Activated T-cell treated with anti-CD3 and anti-CD28 coated beads, Interleukin-2, amount 50 U/mL, for 24 hours (primary cell): Measurements from ENCODE around the gene ABHD4.
"Not testable (repeated sequence)": the region's sequence is repeated elsewhere in the genome, so short reads cannot be mapped to it uniquely, and the experiment has no call there.

Experiments
- DNase-seq: peaks from one replicate; pipeline ENCODE4 v3.0.0-alpha.2; 2020
- H3K27ac Mint-ChIP-seq: 2 replicates; pipeline ENCODE4 v1.8.0; 2020; ENCODE audit warnings: mild to moderate bottlenecking, mixed read lengths
- H3K27me3 Mint-ChIP-seq: 2 replicates; pipeline ENCODE4 v1.8.0; 2020; ENCODE audit warnings: mixed read lengths
- H3K36me3 Mint-ChIP-seq: 2 replicates; pipeline ENCODE4 v1.8.0; 2020; ENCODE audit warnings: low read depth, mixed read lengths
- H3K4me1 Mint-ChIP-seq: 2 replicates; pipeline ENCODE4 v1.8.0; 2020; ENCODE audit warnings: low read depth, mixed read lengths
- H3K4me3 Mint-ChIP-seq: 2 replicates; pipeline ENCODE4 v1.8.0; 2020; ENCODE audit warnings: mild to moderate bottlenecking, moderate library complexity, mixed read lengths
- H3K9me3 Mint-ChIP-seq: 2 replicates; pipeline ENCODE4 v1.8.0; 2020; ENCODE audit warnings: mixed read lengths

The ABHD4 gene

DNA sequence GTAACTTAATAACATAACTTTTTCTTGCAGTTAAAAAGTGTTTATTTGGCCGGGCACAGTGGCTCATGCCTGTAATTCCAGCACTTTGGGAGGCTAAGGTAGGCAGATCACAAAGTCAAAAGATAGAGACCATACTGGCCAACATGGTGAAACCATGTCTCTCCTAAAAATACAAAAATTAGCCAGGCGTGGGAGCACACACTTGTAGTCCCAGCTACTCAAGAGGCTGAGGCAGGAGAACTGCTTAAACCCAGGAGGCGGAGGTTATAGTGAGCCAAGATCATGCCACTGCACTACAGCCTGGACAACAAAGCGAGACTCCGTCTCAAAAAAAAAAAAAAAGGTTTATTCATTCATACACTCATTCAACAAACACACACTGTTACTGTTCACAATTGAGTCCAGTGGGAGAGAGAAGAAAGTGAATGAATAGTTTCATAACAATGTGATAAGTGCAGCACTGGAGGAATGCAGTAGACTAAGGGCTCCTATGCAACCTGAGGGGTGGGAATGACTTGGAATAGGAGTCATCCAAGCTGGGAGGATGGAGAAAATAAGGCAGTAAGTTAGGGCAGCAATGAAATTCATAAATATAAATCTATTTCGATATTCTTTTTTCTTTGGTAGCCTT, 28.9 kb upstream of the ABHD4 start:
- H3K4me1 Mint-ChIP-seq = peaks cover 79% of the 10 kb centered on the region
- H3K4me3 Mint-ChIP-seq = peak overlapping the region; percentile 82
- no peaks in the 10 kb centered on the region for H3K9me3 Mint-ChIP-seq
- H3K27ac Mint-ChIP-seq = peak overlapping the region; percentile 99
- H3K27me3 Mint-ChIP-seq = no peaks in the 10 kb centered on the region
- peaks cover 90% of the 10 kb centered on the region for H3K36me3 Mint-ChIP-seq
- no peak for DNase-seq

DNA sequence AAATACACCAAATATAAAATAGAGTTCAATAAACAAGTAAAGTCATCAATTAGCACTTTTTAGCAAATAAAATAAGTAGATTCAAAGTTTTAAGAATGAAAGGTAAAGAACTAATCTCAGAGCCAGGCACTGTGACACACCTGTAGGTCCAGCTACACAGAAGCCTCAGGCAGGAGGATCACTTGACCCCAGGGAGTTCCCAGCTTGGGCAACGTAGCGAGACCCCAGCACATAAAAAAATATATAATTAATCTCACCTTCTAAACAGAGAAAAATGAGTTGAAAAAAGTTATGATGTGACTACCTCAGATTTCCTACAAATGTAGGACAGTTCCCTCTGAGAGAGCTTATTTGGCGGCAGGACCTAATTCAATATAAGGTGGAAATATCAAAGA, 28.4 kb upstream of the ABHD4 start:
- H3K4me3 Mint-ChIP-seq = peak overlapping the region; percentile 82
- peaks cover 90% of the 10 kb centered on the region for H3K36me3 Mint-ChIP-seq
- no peaks in the 10 kb centered on the region for H3K9me3 Mint-ChIP-seq
- H3K4me1 Mint-ChIP-seq = peaks cover 79% of the 10 kb centered on the region
- no peak for DNase-seq
- no peaks in the 10 kb centered on the region for H3K27me3 Mint-ChIP-seq
- peak overlapping the region; percentile 99 for H3K27ac Mint-ChIP-seq

DNA sequence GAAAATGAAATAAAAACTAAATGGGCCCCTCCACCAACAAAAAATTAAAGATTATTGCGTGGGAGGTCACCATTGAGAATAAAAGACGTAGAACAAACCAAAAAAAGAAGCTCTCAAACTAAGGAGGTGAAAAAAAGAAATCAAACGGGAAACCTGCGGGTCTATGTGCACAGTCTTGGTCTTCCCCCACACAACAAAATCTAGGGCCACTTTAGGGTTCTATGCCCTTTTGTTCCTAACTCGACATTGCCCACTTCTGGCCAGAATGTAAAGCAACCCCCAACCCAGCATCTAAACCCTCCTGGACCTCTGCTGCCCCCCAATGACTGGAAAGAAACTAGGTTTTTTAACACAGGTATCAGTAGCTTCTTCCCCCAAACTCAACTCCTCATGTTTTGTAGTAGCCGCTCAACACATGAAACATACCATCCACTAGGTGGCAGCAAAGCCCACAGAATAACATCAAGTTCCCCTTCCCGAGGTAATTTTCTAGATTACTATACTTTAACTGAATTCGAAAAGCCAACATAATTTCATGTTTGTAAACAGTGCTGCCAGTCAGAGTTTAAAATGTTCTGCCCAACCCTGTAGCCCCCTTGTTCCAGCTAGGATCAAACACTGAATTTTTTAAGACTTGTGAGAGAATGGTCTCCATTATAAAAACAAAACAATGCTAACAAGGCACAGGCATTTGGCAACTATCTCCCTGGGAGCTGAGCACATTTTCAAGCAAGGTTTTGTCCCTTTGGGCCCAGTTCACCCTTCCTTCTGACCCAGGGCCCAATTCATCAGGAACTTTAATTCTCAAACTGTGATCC, 27.8 kb upstream of the ABHD4 start:
- H3K27ac Mint-ChIP-seq = peak overlapping the region; percentile 99
- no peaks in the 10 kb centered on the region for H3K9me3 Mint-ChIP-seq
- peaks cover 76% of the 10 kb centered on the region for H3K4me1 Mint-ChIP-seq
- peak; percentile 76 for DNase-seq
- peak overlapping the region; percentile 82 for H3K4me3 Mint-ChIP-seq
- H3K27me3 Mint-ChIP-seq = no peaks in the 10 kb centered on the region
- H3K36me3 Mint-ChIP-seq = peaks cover 90% of the 10 kb centered on the region

DNA sequence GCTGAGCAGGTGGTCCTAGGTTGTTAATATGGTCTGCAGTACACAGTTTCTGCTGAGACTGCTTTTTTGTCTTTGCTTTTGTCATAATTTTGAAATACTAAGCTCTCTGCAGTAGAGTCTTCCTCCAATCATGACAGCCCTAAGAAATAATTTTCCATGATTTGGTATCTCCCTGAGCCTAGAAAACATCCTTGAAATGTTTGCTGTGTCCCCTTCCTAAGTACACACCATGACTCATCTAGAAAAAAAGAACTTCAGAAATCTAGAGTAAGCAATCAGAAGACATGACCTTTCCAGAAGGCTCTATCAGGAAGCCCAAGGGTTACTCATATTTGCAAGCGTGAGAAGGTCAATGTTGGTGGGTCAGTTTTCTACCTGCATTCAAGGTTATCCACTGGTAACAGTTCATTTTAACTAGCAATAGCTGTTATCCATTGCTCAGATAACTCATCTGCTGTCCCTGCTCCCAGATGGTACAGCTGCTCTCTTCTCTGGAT, 25.5 kb upstream of the ABHD4 start:
- Mint-ChIP-seq H3K4me1 (peaks cover 69% of the 10 kb centered on the region), H3K27ac (peak overlapping the region; percentile 55), H3K27me3 (no peaks in the 10 kb centered on the region), H3K36me3 (peaks cover 96% of the 10 kb centered on the region), H3K9me3 (no peaks in the 10 kb centered on the region), H3K4me3 (no peak overlapping the region)
- DNase-seq = no peak

DNA sequence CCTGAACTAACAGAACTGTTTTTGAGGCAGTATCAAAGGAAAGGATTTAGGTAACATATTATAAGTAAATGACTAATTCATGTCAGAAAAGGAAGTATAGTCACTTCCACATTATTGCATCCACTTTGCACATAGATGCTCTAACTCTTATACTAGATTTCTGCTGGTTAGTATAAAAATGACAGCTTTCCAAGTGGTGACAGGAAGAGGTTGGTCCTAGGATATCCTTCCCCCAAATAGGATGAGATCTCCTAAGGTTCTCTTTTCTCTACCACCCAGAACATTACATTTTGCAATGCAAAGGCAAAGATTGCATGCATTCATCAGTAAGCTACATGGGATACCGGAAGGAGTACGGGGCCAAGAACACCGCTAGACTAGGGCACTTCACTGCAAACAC, 24.3 kb upstream of the ABHD4 start:
- Mint-ChIP-seq H3K4me1 (peaks cover 68% of the 10 kb centered on the region), H3K36me3 (peaks cover 95% of the 10 kb centered on the region), H3K9me3 (no peaks in the 10 kb centered on the region), H3K4me3 (no peak overlapping the region), H3K27me3 (no peaks in the 10 kb centered on the region), H3K27ac (peak overlapping the region; percentile 63)
- DNase-seq = no peak

DNA sequence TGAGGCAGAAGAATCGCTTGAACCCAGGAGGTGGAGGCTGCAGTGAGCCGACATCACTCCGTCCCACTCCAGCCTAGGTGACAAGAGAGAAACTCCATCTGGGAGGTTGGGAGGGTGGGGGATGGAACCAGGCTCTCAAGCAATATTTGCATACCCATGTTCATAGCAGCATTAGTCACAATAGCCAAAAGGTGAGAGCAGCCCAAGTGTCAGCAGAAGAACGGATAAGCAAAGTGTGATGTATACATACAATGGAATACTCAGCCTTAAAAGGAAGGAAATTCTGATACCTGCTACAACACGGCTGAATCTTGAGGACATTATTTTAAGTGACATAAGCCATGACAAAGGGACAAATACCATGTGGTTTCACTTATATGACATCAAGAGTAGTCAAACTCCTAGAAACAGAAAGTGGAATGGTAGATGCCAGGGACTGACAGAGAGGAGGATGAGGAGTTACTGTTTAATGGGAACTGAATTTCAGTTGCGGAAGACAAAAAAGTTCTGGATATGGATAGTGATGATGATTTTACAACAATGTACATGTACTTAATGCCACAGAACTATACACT, 20.7 kb upstream of the ABHD4 start:
- Mint-ChIP-seq H3K36me3 (peaks cover 84% of the 10 kb centered on the region), H3K4me1 (peaks cover 70% of the 10 kb centered on the region), H3K4me3 (no peak overlapping the region), H3K27me3 (no peaks in the 10 kb centered on the region), H3K27ac (peak overlapping the region; percentile 57), H3K9me3 (no peaks in the 10 kb centered on the region)
- no peak for DNase-seq

DNA sequence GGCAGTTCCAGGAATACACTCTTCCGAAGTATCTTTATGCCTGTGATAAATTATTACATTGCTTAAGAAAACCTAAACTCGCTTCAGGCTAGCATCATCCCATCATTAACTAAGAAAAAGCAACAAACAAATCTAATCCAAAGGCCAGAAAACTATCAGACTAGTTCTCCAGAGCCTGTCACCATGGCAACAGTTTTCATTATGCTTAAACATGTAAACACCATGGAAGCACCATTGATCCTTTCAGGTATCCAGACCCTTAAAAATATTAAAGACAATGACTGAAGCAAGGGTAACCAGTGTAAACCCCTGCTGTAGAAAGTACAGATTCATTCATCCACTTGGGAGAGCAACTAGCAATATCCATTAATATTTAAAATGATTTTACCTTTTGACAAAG, 18.9 kb upstream of the ABHD4 start:
- Mint-ChIP-seq H3K4me1 (peaks cover 73% of the 10 kb centered on the region), H3K4me3 (peak overlapping the region; percentile 24), H3K9me3 (no peaks in the 10 kb centered on the region)

DNA sequence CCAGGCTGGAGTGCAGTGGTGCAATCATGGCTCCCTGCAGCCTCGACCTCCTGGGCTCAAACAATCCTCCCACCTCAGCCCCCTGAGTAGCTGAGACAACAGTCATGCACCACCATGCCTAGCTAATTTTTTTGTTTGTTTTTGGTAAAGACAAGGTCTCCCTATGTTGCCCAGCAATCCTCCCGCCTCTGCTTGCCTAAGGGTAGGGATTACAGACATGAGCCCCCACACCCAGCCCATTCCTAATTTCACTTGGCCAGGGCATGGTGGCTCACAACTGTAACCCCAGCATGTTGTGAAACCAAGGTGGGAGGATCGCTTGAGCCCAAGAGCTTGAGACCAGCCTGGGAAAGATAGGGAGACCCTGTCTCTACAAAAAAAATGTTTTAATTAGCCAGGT, 18.2 kb upstream of the ABHD4 start:
- Mint-ChIP-seq H3K27ac (peak overlapping the region; percentile 58), H3K4me1 (peaks cover 73% of the 10 kb centered on the region), H3K36me3 (peaks cover 85% of the 10 kb centered on the region), H3K4me3 (no peak overlapping the region), H3K9me3 (no peaks in the 10 kb centered on the region), H3K27me3 (no peaks in the 10 kb centered on the region)
- DNase-seq = no peak

More for the DNA sequence above, 18.9 kb upstream of the ABHD4 start:
- Mint-ChIP-seq H3K36me3 (peaks cover 85% of the 10 kb centered on the region), H3K27me3 (no peaks in the 10 kb centered on the region), H3K27ac (peak overlapping the region; percentile 66)
- DNase-seq = no peak

DNA sequence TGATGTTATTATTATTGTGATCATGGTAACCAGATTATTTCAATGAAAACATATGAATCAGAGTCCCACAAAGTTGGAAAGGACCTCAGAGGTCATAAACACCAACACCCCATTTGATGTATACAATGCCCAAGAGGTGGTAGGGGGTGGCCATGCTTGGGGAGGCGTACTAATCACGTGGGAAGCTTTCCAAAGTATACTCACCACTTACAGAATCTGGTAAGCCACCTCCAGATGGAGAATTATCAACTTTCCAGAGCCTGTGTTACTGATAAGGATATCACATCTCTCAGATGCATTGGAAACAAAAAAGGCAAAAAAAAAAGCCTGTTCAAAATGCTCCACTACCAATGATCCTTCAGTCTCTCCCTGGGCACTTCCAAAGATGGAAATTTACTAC, 17.5 kb upstream of the ABHD4 start:
- H3K27me3 Mint-ChIP-seq = no peaks in the 10 kb centered on the region
- no peaks in the 10 kb centered on the region for H3K9me3 Mint-ChIP-seq
- H3K4me1 Mint-ChIP-seq = peaks cover 79% of the 10 kb centered on the region
- peaks cover 86% of the 10 kb centered on the region for H3K36me3 Mint-ChIP-seq
- H3K27ac Mint-ChIP-seq = peak overlapping the region; percentile 60
- no peak overlapping the region for H3K4me3 Mint-ChIP-seq
- no peak for DNase-seq

DNA sequence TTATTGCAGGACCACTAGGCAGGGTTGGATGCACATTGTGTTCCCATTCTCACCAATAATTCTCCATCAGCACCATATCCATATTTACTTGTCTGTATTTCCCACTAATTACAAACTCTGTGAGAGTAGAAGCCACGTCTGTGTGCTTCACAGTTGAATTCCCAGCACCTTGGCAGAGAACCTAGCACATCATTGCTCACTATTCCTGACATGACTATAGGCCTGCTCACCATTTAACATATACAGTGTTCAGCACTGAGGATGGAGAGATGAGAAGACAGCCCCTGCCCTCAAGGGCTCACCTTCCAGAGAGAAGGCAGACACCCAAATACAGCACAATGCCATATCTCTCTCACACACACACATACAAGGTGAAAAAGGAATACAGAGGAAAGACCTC, 14.1 kb upstream of the ABHD4 start:
- peaks cover 77% of the 10 kb centered on the region for H3K4me1 Mint-ChIP-seq
- no peaks in the 10 kb centered on the region for H3K9me3 Mint-ChIP-seq
- no peak for DNase-seq
- H3K36me3 Mint-ChIP-seq = peaks cover 87% of the 10 kb centered on the region
- peak overlapping the region; percentile 47 for H3K4me3 Mint-ChIP-seq
- H3K27ac Mint-ChIP-seq = peak overlapping the region; percentile 100
- no peaks in the 10 kb centered on the region for H3K27me3 Mint-ChIP-seq

DNA sequence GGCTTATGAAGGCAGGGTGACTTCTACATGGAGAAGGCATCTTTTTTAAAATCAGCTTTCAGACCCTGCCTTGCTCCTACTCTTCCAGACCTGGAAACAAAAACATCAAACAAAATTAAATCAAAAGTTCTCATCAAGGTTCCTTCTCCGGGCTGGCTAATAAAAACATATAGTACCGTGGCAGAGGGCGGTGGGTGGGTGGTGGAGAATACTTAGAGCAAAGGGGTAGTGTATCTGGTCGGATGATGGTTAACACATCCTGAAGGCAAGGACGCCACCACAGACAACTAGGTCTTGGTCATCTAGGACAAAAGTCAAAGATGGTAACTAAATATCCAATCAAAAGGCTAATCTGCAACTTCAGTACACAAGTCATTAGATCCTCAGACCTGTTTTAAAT, 10.9 kb upstream of the ABHD4 start:
- H3K9me3 Mint-ChIP-seq = no peaks in the 10 kb centered on the region
- peaks cover 81% of the 10 kb centered on the region for H3K4me1 Mint-ChIP-seq
- H3K4me3 Mint-ChIP-seq = peak overlapping the region; percentile 99
- no peaks in the 10 kb centered on the region for H3K27me3 Mint-ChIP-seq
- no peak for DNase-seq
- peak overlapping the region; percentile 100 for H3K27ac Mint-ChIP-seq
- H3K36me3 Mint-ChIP-seq = peaks cover 67% of the 10 kb centered on the region

DNA sequence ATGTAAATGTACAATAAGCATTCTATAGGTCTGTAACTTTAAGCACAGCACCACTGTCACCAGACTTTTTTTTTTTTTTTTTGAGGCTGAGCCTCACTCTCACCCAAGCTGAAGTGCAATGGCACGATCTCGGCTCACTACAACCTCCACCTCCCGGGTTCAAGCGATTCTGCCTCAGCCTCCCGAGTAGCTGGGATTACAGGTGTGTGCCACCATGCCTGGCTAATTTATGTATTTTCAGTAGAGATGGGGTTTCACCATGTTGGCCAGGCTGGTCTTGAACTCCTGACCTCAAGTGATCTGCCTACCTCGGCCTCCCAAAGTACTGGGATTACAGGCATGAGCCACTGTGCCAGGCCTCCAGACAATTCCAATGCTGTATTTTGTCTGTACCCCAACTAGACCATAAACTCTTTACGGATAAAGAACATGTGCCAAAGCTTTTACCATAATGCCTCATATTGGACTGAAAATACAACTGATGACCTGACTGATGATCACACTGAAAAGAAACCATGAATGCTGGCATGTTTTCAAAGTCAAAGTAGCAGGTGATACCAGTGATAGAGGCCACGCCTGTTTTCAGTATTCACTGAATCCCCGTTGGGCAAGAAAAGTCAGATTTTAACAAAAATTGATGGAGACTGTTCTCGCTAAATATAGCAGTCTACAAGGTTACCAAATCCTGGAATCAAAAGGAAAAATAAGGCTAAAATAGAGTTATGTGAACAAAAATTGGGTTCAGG, 10.2 kb upstream of the ABHD4 start:
- H3K27ac Mint-ChIP-seq = peak overlapping the region; percentile 100
- not testable (repeated sequence) for H3K27me3 Mint-ChIP-seq, H3K9me3 Mint-ChIP-seq, DNase-seq
- H3K4me1 Mint-ChIP-seq = peaks cover 79% of the 10 kb centered on the region
- peaks cover 61% of the 10 kb centered on the region for H3K36me3 Mint-ChIP-seq
- peak overlapping the region; percentile 99 for H3K4me3 Mint-ChIP-seq

DNA sequence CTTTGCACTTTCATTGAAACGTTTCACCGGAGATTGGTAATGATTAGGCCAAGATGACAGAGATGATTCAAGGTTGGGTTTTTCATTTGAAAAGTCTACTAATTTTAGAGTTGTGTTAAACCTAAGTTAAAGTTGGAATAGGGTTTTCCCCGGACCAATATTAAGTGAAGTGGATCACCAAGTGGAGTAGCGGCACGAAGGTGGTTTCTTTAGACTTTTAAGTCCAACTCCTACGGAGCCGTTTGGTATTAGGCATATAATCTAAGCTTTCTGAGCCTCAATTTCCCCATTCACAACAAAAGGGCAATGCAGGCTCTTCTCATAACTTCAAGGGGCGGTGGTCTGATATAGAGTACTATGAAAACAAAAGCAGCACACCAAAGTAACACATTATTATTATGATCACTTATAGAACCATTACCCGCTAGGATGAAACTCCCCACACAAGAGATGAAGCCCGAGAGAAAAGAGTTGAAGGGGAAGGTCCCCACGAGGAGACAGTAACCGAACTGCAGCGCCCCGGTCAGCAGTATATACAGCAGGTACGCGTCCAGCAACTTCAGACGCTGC, 9.5 kb upstream of the ABHD4 start:
- Mint-ChIP-seq H3K27me3 (no peaks in the 10 kb centered on the region), H3K4me1 (peaks cover 73% of the 10 kb centered on the region), H3K4me3 (peak overlapping the region; percentile 99), H3K27ac (peak overlapping the region; percentile 100), H3K9me3 (no peaks in the 10 kb centered on the region), H3K36me3 (peaks cover 53% of the 10 kb centered on the region)
- DNase-seq = no peak
